SU-DHL-6 (cell line): ENCODE results near the gene SKA1.

Source experiments
- H2AFZ ChIP-seq: fragments of 200-600 bp; sonication (generic); 2 replicates; pipeline ENCODE4 v1.6.1; 2014; ENCODE audit warnings: low read depth, mild to moderate bottlenecking, moderate library complexity, mixed read lengths, antibody characterized with exemption, low read length; ENCODE audit not compliant: severe bottlenecking
- H3F3A ChIP-seq: fragments of 200-600 bp; shearing (Covaris generic); 2 replicates; pipeline ENCODE4 v1.6.0; 2016; ENCODE audit warnings: antibody characterized with exemption, mild to moderate bottlenecking; ENCODE audit not compliant: insufficient read depth
- H3K27ac ChIP-seq: fragments of 200-600 bp; sonication (generic); 2 replicates; pipeline ENCODE4 v1.5.1; 2016; ENCODE audit warnings: low read depth, mild to moderate bottlenecking, low read length, moderate library complexity, mixed read lengths
- H3K27me3 ChIP-seq: fragments of 200-600 bp; sonication (generic), shearing (Covaris generic); 2 replicates; pipeline ENCODE4 v1.6.0; 2014; ENCODE audit warnings: mild to moderate bottlenecking, low read length
- H3K36me3 ChIP-seq: fragments of 200-600 bp; sonication (generic); 2 replicates; pipeline ENCODE4 v1.6.1; 2014; ENCODE audit warnings: mild to moderate bottlenecking, low read length, mixed read lengths
- H3K4me2 ChIP-seq: fragments of 300-600, 200-600 bp; shearing (Covaris generic), sonication (generic); 2 replicates; pipeline ENCODE4 v1.6.0; 2014; ENCODE audit warnings: low read length, low read depth, mild to moderate bottlenecking; ENCODE audit not compliant: poor library complexity, severe bottlenecking
- H3K4me3 ChIP-seq: fragments of 200-600 bp; sonication (generic); 2 replicates; pipeline ENCODE4 v1.5.1; 2014; ENCODE audit warnings: antibody characterized with exemption, low read length, mild to moderate bottlenecking, mixed read lengths; ENCODE audit not compliant: insufficient read depth, poor library complexity, severe bottlenecking
- H3K79me2 ChIP-seq: fragments of 200-600 bp; sonication (generic); 2 replicates; pipeline ENCODE4 v1.6.1; 2014; ENCODE audit warnings: mild to moderate bottlenecking, low read length, moderate library complexity; ENCODE audit not compliant: insufficient read depth
- H3K9ac ChIP-seq: fragments of 200-600 bp; sonication (generic); 2 replicates; pipeline ENCODE4 v1.7.0; 2014; ENCODE audit warnings: mild to moderate bottlenecking, low read length
- H3K9me2 ChIP-seq: fragments of 200-600 bp; sonication (generic); replicated peaks from 2 replicates; pipeline ENCODE4 v1.6.1; 2014; ENCODE audit warnings: low read length; ENCODE audit not compliant: insufficient read depth
- H3K9me3 ChIP-seq: fragments of 200-600 bp; sonication (generic); 2 replicates; pipeline ENCODE4 v1.6.1; 2014; ENCODE audit warnings: low read length, mixed read lengths; ENCODE audit not compliant: insufficient read depth
- H4K20me1 ChIP-seq: fragments of 200-600 bp; sonication (generic); 2 replicates; pipeline ENCODE4 v1.6.1; 2014; ENCODE audit warnings: low read depth, mild to moderate bottlenecking, antibody characterized with exemption, low read length, moderate library complexity, mixed read lengths
- CTCF ChIP-seq: fragments of 200-600 bp; sonication (generic); IDR thresholded peaks from one replicate; pipeline ENCODE4 v1.5.1; 2017; ENCODE audit warnings: antibody characterized with exemption, mild to moderate bottlenecking, low read length, moderate library complexity; ENCODE audit not compliant: insufficient read depth, poor library complexity, severe bottlenecking
- EZH2phosphoT487 ChIP-seq: fragments of 200-600 bp; sonication (generic), shearing (Covaris generic); conservative IDR thresholded peaks from 2 replicates; pipeline ENCODE4 v1.6.1; 2018; ENCODE audit warnings: mild to moderate bottlenecking, antibody characterized with exemption, low read length, moderate library complexity, mixed read lengths

The SKA1 gene

GRCh38 chr18:50396005-50396660 is 21.3 kb downstream of the SKA1 start:
- TF ChIP-seq EZH2phosphoT487 = no peak
- no peak for TF ChIP-seq CTCF
- no peak overlapping the region for H2AFZ ChIP-seq

GRCh38 chr18:50397023-50397422 is 22.2 kb downstream of the SKA1 start:
- H3K9ac ChIP-seq = no peak overlapping the region
- H3K9me2 ChIP-seq = no peaks in the 10 kb centered on the region
- no peak overlapping the region for H3K4me3 ChIP-seq
- H3K79me2 ChIP-seq = no peaks in the 10 kb centered on the region
- H4K20me1 ChIP-seq = no peaks in the 10 kb centered on the region
- H3K9me3 ChIP-seq = no peaks in the 10 kb centered on the region
- TF ChIP-seq EZH2phosphoT487 (no peak), CTCF (no peak)
- no peak overlapping the region for H3K27ac ChIP-seq
- H3F3A ChIP-seq = no peaks in the 10 kb centered on the region
- no peaks in the 10 kb centered on the region for H3K27me3 ChIP-seq
- peaks cover under 1% of the 10 kb centered on the region; the same call in 1 of the 2 replicates for H3K36me3 ChIP-seq
- H2AFZ ChIP-seq = no peak overlapping the region
- no peak overlapping the region for H3K4me2 ChIP-seq

More at GRCh38 chr18:50396005-50396660, 21.3 kb downstream of the SKA1 start:
- Histone ChIP-seq H3K4me3 (no peak overlapping the region), H3F3A (no peaks in the 10 kb centered on the region), H3K36me3 (peaks cover 9% of the 10 kb centered on the region), H3K9me2 (no peaks in the 10 kb centered on the region), H4K20me1 (no peaks in the 10 kb centered on the region), H3K79me2 (no peaks in the 10 kb centered on the region), H3K4me2 (no peak overlapping the region), H3K9ac (no peak overlapping the region), H3K27me3 (no peaks in the 10 kb centered on the region), H3K9me3 (no peaks in the 10 kb centered on the region), H3K27ac (no peak overlapping the region)

- no peak overlapping the region for H3K4me2 ChIP-seq
- no peaks in the 10 kb centered on the region for H3K27me3 ChIP-seq
- no peaks in the 10 kb centered on the region for H3K9me2 ChIP-seq
- no peaks in the 10 kb centered on the region for H3F3A ChIP-seq
- no peaks in the 10 kb centered on the region for H3K79me2 ChIP-seq
- no peaks in the 10 kb centered on the region for H3K9me3 ChIP-seq
- no peaks in the 10 kb centered on the region for H3K36me3 ChIP-seq
- no peak overlapping the region for H3K27ac ChIP-seq
- TF ChIP-seq CTCF (no peak), EZH2phosphoT487 (no peak)
- H3K4me3 ChIP-seq = no peak overlapping the region
- H3K9ac ChIP-seq = no peak overlapping the region
- no peaks in the 10 kb centered on the region for H4K20me1 ChIP-seq
- H2AFZ ChIP-seq = no peak overlapping the region
Measured at GRCh38 chr18:50398099-50398498, 23.3 kb downstream of the SKA1 start.
